Progenitor cell of endocrine pancreas (in vitro differentiated cells): Measurements from ENCODE around the gene NTSR2. TPM values are rescaled to one million over a fixed set of nuclear protein-coding genes. Genes with fewer than 3 reads are reported as not detected.

Source experiments
- DNase-seq: peaks from one replicate; pipeline ENCODE4 v3.0.0; 2021; ENCODE audit warnings: low spot score; ENCODE audit not compliant: unreplicated experiment
- H3K27ac Mint-ChIP-seq: 2 replicates; pipeline ENCODE4 v1.8.0; 2021; ENCODE audit warnings: mild to moderate bottlenecking, moderate library complexity, mixed read lengths
- H3K27me3 Mint-ChIP-seq: 2 replicates; pipeline ENCODE4 v1.8.0; 2021; ENCODE audit warnings: mixed read lengths
- H3K36me3 Mint-ChIP-seq: 2 replicates; pipeline ENCODE4 v1.8.0; 2022; ENCODE audit warnings: mixed read lengths; ENCODE audit not compliant: insufficient read depth
- H3K4me1 Mint-ChIP-seq: 2 replicates; pipeline ENCODE4 v1.8.0; 2021; ENCODE audit warnings: low read depth, mixed read lengths
- H3K4me3 Mint-ChIP-seq: 2 replicates; pipeline ENCODE4 v1.8.0; 2021; ENCODE audit warnings: low read depth, mild to moderate bottlenecking, moderate library complexity, mixed read lengths
- H3K9me3 Mint-ChIP-seq: 2 replicates; pipeline ENCODE4 v1.8.0; 2021; ENCODE audit warnings: low read depth, mixed read lengths
- CTCF ChIP-seq: fragments of 200-600 bp; sonication (generic); IDR thresholded peaks from one replicate; pipeline ENCODE4 v1.5.0; 2021; ENCODE audit warnings: antibody characterized with exemption, mild to moderate bottlenecking; ENCODE audit not compliant: unreplicated experiment
- total RNA-seq: library from RNA; stranded (reverse); gene quantifications from 2 replicates; pipeline ENCODE4 v1.2.1, GENCODE V29; 2021

The NTSR2 gene
- total RNA-seq, 1 donor from 2014 or later = not detected

DNA sequence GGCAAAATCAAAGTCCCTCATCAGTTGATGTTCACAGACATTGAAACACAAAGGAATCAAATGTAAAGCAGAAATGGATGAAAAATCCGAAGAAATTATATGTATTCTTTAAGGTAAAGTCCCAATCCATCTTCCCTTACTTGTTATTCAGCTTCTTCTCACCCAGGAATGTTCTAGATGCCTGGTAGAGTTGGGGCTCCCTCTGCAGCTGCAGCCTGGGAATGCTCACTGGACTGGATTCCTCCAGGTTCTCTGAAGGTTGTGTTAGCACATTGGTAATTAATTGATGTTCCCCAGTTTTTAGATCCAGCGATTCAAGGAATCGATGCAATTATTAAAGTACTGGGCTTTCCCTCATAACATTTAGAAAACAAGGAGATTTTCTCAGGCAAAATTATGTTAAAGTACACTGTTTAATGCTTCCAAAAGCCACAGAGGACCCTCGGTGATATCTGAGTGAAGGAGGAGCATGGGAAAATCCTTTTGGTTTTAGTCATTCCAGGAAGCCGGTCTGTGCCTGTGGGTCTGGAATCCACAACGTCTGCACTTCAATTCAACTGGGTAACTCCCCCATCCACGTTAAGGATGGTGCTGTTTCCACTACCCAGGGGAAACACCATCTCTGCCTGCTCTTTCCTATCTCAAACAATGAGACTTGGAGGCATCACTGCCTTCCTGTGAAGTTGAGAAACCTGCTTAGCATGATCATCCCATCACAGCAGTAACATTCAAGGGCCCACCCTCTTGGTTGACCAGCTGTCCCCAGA lies 22.0 kb downstream of the NTSR2 start:
- Mint-ChIP-seq H3K9me3 (no peaks in the 10 kb centered on the region), H3K4me1 (no peaks in the 10 kb centered on the region), H3K36me3 (peaks cover 9% of the 10 kb centered on the region), H3K27ac (no peak overlapping the region), H3K27me3 (no peaks in the 10 kb centered on the region), H3K4me3 (no peak overlapping the region)
- DNase-seq = no peak
- peak; percentile 12 for TF ChIP-seq CTCF

DNA sequence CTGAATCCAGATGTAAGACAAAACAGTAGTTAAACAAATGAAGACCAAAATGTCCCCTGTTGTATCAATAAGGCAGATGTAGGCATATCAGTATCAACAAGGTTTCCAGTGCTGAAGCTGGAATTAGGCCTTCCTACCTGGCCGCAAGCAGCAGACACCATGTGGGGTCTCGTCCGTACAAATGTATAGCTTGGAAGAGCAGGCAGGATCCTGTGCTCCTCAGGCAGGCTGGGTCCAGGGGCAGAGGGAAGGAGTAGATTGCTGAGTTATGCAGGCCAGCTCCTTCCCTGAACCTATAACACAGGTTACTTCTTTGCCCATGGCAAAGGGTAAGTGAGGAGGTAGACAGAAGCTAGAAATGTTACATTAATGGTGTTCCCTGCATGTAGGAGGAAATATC lies 23.5 kb downstream of the NTSR2 start:
- Mint-ChIP-seq H3K9me3 (no peaks in the 10 kb centered on the region), H3K27me3 (no peaks in the 10 kb centered on the region), H3K4me1 (no peaks in the 10 kb centered on the region), H3K4me3 (no peak overlapping the region), H3K27ac (no peak overlapping the region), H3K36me3 (peaks cover 13% of the 10 kb centered on the region)
- DNase-seq = no peak
- no peak for TF ChIP-seq CTCF

- Mint-ChIP-seq H3K9me3 (no peaks in the 10 kb centered on the region), H3K27ac (no peak overlapping the region), H3K36me3 (peaks cover 23% of the 10 kb centered on the region), H3K4me1 (no peaks in the 10 kb centered on the region), H3K27me3 (no peaks in the 10 kb centered on the region), H3K4me3 (no peak overlapping the region)
- DNase-seq = no peak
- TF ChIP-seq CTCF = no peak
These were observed 25.7 kb downstream of the NTSR2 start for GRCh38 chr2:11644293-11644692.

GRCh38 chr2:11642972-11643371 lies 27.0 kb downstream of the NTSR2 start:
- H3K36me3 Mint-ChIP-seq = peaks cover 21% of the 10 kb centered on the region
- H3K27ac Mint-ChIP-seq = no peak overlapping the region
- H3K27me3 Mint-ChIP-seq = no peaks in the 10 kb centered on the region
- no peaks in the 10 kb centered on the region for H3K4me1 Mint-ChIP-seq
- DNase-seq = no peak
- H3K9me3 Mint-ChIP-seq = no peaks in the 10 kb centered on the region
- no peak overlapping the region for H3K4me3 Mint-ChIP-seq
- TF ChIP-seq CTCF = no peak

GRCh38 chr2:11640132-11640531 lies 29.9 kb downstream of the NTSR2 start:
- Mint-ChIP-seq H3K27me3 (no peaks in the 10 kb centered on the region), H3K9me3 (no peaks in the 10 kb centered on the region)

More at GRCh38 chr2:11640132-11640531, 29.9 kb downstream of the NTSR2 start:
- Mint-ChIP-seq H3K4me3 (no peak overlapping the region), H3K27ac (no peak overlapping the region), H3K4me1 (no peaks in the 10 kb centered on the region), H3K36me3 (peaks cover 23% of the 10 kb centered on the region)
- no peak for TF ChIP-seq CTCF
- DNase-seq = no peak
